Measurements from ENCODE around the gene AHSA1. TPM values are rescaled to one million over a fixed set of nuclear protein-coding genes. Genes with fewer than 3 reads are reported as not detected.

AHSA1 gene
- total and polyA plus RNA-seq, 3 donors from 2014 or later = 250 to 379 (median 303) TPM

GRCh38 chr14:77421201-77421600, 36.7 kb upstream of the AHSA1 start:
- Histone ChIP-seq H3K4me1 (no peaks in the 10 kb centered on the region), H3K4me3 (no peak overlapping the region), H3K27ac (no peak overlapping the region), H3K9me3 (no peaks in the 10 kb centered on the region), H3K36me3 (ENCODE audit: low read depth, missing control alignments) (no peaks in the 10 kb centered on the region), H3K27me3 (no peaks in the 10 kb centered on the region)
- intact Hi-C loops (cut with DNase I; ENCODE audit: low total_unique reads) = no loop called here
- no peak for DNase-seq
- TF ChIP-seq POLR2A (IDR thresholded peaks at IDR 0.05) = no peak
- TF ChIP-seq, protein P1, sequence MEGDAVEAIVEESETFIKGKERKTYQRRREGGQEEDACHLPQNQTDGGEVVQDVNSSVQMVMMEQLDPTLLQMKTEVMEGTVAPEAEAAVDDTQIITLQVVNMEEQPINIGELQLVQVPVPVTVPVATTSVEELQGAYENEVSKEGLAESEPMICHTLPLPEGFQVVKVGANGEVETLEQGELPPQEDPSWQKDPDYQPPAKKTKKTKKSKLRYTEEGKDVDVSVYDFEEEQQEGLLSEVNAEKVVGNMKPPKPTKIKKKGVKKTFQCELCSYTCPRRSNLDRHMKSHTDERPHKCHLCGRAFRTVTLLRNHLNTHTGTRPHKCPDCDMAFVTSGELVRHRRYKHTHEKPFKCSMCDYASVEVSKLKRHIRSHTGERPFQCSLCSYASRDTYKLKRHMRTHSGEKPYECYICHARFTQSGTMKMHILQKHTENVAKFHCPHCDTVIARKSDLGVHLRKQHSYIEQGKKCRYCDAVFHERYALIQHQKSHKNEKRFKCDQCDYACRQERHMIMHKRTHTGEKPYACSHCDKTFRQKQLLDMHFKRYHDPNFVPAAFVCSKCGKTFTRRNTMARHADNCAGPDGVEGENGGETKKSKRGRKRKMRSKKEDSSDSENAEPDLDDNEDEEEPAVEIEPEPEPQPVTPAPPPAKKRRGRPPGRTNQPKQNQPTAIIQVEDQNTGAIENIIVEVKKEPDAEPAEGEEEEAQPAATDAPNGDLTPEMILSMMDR (IDR thresholded peaks at IDR 0.05) = no peak
- WGBS, 2 donors = 45 to 87% methylated on average over 2 of the region's 2 CpGs

- no peak for DNase-seq
- Histone ChIP-seq H3K36me3 (ENCODE audit: low read depth, missing control alignments) (no peaks in the 10 kb centered on the region), H3K4me1 (no peaks in the 10 kb centered on the region), H3K27ac (no peak within 1 kb of the TSS), H3K4me3 (no peak within 1 kb of the TSS), H3K9me3 (no peaks in the 10 kb centered on the region), H3K27me3 (no peaks in the 10 kb centered on the region)
- intact Hi-C loops (cut with DNase I; ENCODE audit: low total_unique reads) = no loop called here
- no peak for TF ChIP-seq POLR2A (IDR thresholded peaks at IDR 0.05)
- TF ChIP-seq, protein P1 (IDR thresholded peaks at IDR 0.05) = no peak
- WGBS, 2 donors = 100% methylated on average over 1 of the region's 1 CpG
Observed at GRCh38 chr14:77423423-77423822, 34.5 kb upstream of the AHSA1 start, which contains the start of gene NOXRED1. Gene NOXRED1 (minus strand): TSS chr14:77423523. CDS start chr14:77422889, 634 bp downstream.

- no peak for TF ChIP-seq POLR2A (IDR thresholded peaks at IDR 0.05)
- TF ChIP-seq, protein P1 (IDR thresholded peaks at IDR 0.05) = no peak
- no peak overlapping the region for H3K4me3 ChIP-seq
- no peaks in the 10 kb centered on the region for H3K27me3 ChIP-seq
- H3K27ac ChIP-seq = no peak overlapping the region
- no peak for DNase-seq
- H3K36me3 ChIP-seq (ENCODE audit: low read depth, missing control alignments) = no peaks in the 10 kb centered on the region
- 93 to 94% methylated on average over 3 of the region's 3 CpGs for WGBS, 2 donors
- no peaks in the 10 kb centered on the region for H3K9me3 ChIP-seq
- no peaks in the 10 kb centered on the region for H3K4me1 ChIP-seq
- intact Hi-C loops (cut with DNase I; ENCODE audit: low total_unique reads) = no loop called here
Observed at GRCh38 chr14:77424862-77425261, 33.0 kb upstream of the AHSA1 start.

GRCh38 chr14:77426396-77426795, 31.5 kb upstream of the AHSA1 start:
- H3K27ac ChIP-seq = no peak overlapping the region
- H3K9me3 ChIP-seq = no peaks in the 10 kb centered on the region
- 90 to 95% methylated on average over 3 of the region's 3 CpGs for WGBS, 2 donors
- no peak for DNase-seq
- intact Hi-C loops (cut with DNase I; ENCODE audit: low total_unique reads) = no loop called here
- H3K36me3 ChIP-seq (ENCODE audit: low read depth, missing control alignments) = no peaks in the 10 kb centered on the region
- no peaks in the 10 kb centered on the region for H3K27me3 ChIP-seq
- H3K4me1 ChIP-seq = no peaks in the 10 kb centered on the region
- TF ChIP-seq, protein P1 (IDR thresholded peaks at IDR 0.05) = no peak
- TF ChIP-seq POLR2A (IDR thresholded peaks at IDR 0.05) = no peak
- no peak overlapping the region for H3K4me3 ChIP-seq

DNA sequence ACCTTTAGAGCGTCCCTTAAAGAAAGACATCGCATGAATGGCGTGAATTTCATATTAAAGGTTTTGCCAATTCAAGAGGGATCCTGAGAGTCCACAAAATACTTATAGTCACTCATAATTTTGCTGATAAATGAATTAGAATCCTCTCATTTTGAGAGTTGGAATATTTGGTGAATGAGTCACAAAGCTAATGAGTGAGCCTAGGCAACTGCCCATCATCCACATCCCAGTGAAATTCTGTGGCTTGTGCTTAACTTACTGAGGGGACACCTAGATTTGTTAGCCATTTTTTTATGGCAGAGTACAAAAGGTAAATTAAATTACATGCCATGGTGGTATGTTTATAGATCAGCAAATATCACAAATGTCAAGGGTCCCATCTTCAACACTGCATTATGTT, 21.9 kb upstream of the AHSA1 start:
- H3K36me3 ChIP-seq (ENCODE audit: low read depth, missing control alignments) = no peaks in the 10 kb centered on the region

More for the DNA sequence above, 21.9 kb upstream of the AHSA1 start:
- no peak overlapping the region for H3K4me3 ChIP-seq
- H3K27ac ChIP-seq = no peak overlapping the region
- no peak for DNase-seq
- H3K27me3 ChIP-seq = no peaks in the 10 kb centered on the region
- 96 to 99% methylated on average over 3 of the region's 3 CpGs for WGBS, 2 donors
- no peak for TF ChIP-seq POLR2A (IDR thresholded peaks at IDR 0.05)
- TF ChIP-seq, protein P1 (IDR thresholded peaks at IDR 0.05) = no peak
- no peaks in the 10 kb centered on the region for H3K4me1 ChIP-seq
- H3K9me3 ChIP-seq = no peaks in the 10 kb centered on the region
- intact Hi-C loops (cut with DNase I; ENCODE audit: low total_unique reads) = no loop called here

All from testis (tissue), 3 donors.